ENCODE results near the gene GXYLT1. TPM values are rescaled to one million over a fixed set of nuclear protein-coding genes. Genes with fewer than 3 reads are reported as not detected.

Gene GXYLT1
- total RNA-seq, 4 donors from 2014 or later, result 16.5 to 26.6 (median 20.6) TPM

- intact Hi-C loops (cut with DNase I), result no loop called here
- no peak overlapping the region for H3K27ac ChIP-seq
- H3K4me3 ChIP-seq (replicated peaks in 1 of 3), result no peak overlapping the region
- WGBS, 2 donors, result 58 to 80% methylated on average over 2 of the region's 2 CpGs
- H3K36me3 ChIP-seq, result no peaks in the 10 kb centered on the region
- no peaks in the 10 kb centered on the region for H3K27me3 ChIP-seq
- peak; percentile 38 for DNase-seq
- TF ChIP-seq, protein P1, sequence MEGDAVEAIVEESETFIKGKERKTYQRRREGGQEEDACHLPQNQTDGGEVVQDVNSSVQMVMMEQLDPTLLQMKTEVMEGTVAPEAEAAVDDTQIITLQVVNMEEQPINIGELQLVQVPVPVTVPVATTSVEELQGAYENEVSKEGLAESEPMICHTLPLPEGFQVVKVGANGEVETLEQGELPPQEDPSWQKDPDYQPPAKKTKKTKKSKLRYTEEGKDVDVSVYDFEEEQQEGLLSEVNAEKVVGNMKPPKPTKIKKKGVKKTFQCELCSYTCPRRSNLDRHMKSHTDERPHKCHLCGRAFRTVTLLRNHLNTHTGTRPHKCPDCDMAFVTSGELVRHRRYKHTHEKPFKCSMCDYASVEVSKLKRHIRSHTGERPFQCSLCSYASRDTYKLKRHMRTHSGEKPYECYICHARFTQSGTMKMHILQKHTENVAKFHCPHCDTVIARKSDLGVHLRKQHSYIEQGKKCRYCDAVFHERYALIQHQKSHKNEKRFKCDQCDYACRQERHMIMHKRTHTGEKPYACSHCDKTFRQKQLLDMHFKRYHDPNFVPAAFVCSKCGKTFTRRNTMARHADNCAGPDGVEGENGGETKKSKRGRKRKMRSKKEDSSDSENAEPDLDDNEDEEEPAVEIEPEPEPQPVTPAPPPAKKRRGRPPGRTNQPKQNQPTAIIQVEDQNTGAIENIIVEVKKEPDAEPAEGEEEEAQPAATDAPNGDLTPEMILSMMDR (IDR thresholded peaks at IDR 0.05), result no peak
- TF ChIP-seq POLR2A (IDR thresholded peaks at IDR 0.05), result no peak
- no peaks in the 10 kb centered on the region for H3K9me3 ChIP-seq
- H3K4me1 ChIP-seq, result no peaks in the 10 kb centered on the region
Measured at GRCh38 chr12:42187799-42188198, 43.1 kb upstream of the GXYLT1 start.

- Histone ChIP-seq H3K27me3 (no peaks in the 10 kb centered on the region), H3K36me3 (no peaks in the 10 kb centered on the region), H3K27ac (no peak overlapping the region), H3K4me1 (no peaks in the 10 kb centered on the region), H3K4me3 (replicated peaks in 1 of 3) (no peak overlapping the region), H3K9me3 (no peaks in the 10 kb centered on the region)
- DNase-seq, result no peak
- intact Hi-C loops (cut with DNase I), result no loop called here
- TF ChIP-seq, protein P1 (IDR thresholded peaks at IDR 0.05), result no peak
- no peak for TF ChIP-seq POLR2A (IDR thresholded peaks at IDR 0.05)
- WGBS, 2 donors, result 90 to 95% methylated on average over 2 of the region's 2 CpGs
Measured at GRCh38 chr12:42186793-42187192, 42.1 kb upstream of the GXYLT1 start.

DNA sequence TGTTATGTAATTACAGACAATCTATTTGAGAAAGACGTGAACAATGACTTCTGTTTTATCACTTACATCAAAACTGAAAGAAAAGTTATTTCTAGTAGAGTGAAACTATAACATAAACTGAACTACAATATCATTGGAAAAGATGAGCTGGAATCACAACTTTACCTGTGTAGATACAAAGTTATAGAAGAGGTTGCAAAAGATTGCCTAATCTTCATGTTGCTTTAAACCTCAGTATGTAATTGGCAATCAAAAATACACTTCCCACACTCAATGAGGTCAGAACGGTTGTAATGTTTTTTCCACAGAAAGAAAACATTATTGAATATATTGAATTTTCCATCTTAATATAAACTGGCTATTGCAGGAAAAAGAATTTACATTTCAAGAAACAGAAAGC, 37.7 kb upstream of the GXYLT1 start:
- no peak for TF ChIP-seq POLR2A (IDR thresholded peaks at IDR 0.05)
- TF ChIP-seq, protein P1 (IDR thresholded peaks at IDR 0.05), result no peak
- 83 to 91% methylated on average over 2 of the region's 2 CpGs for WGBS, 2 donors
- DNase-seq, result no peak
- no peak overlapping the region for H3K27ac ChIP-seq
- H3K27me3 ChIP-seq, result no peaks in the 10 kb centered on the region
- intact Hi-C loops (cut with DNase I), result no loop called here
- H3K4me3 ChIP-seq (replicated peaks in 1 of 3), result no peak overlapping the region
- H3K36me3 ChIP-seq, result no peaks in the 10 kb centered on the region
- peaks cover 0 to 5% of the 10 kb centered on the region in 2 donors for H3K4me1 ChIP-seq
- H3K9me3 ChIP-seq, result no peaks in the 10 kb centered on the region

DNA sequence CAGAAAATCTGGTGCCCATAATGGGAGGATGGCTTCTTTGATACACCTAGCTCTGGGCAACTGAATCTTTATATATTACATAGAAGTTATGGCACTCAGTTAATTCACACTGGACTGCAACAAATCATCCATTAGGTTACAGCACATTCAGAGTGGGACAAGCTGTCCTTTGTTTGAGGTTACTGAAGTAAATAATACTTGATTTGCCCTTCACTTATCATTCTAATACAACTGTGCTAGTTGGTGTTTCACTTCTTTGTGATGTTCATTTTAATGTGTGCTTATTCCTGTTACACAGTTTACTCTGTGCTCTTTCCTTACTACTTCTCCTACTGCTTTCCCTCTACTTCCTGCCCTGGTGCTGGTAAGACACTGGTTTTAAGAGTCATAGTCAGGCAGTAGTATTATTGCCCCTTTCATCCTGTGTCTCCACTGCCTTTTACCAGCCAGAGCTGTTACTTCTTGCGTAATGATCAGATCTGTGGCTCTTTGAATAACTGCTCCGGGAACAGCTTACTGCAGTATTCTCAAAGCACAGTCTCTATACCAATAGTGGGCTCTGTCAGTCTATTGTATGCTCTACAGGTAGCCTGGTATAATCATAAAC, 36.4 kb upstream of the GXYLT1 start:
- H3K36me3 ChIP-seq, result no peaks in the 10 kb centered on the region
- peaks cover 0 to 5% of the 10 kb centered on the region in 2 donors for H3K4me1 ChIP-seq
- no peak overlapping the region for H3K27ac ChIP-seq
- no peak for TF ChIP-seq POLR2A (IDR thresholded peaks at IDR 0.05)
- TF ChIP-seq, protein P1 (IDR thresholded peaks at IDR 0.05), result no peak
- intact Hi-C loops (cut with DNase I), result no loop called here
- WGBS, 2 donors, result 78 to 79% methylated on average over 2 of the region's 2 CpGs
- no peak for DNase-seq
- H3K4me3 ChIP-seq (replicated peaks in 1 of 3), result no peak overlapping the region
- H3K27me3 ChIP-seq, result no peaks in the 10 kb centered on the region
- no peaks in the 10 kb centered on the region for H3K9me3 ChIP-seq

- Histone ChIP-seq H3K27ac (no peak overlapping the region), H3K9me3 (no peaks in the 10 kb centered on the region), H3K4me1 (peaks cover 5 to 6% of the 10 kb centered on the region in 2 donors), H3K27me3 (no peaks in the 10 kb centered on the region), H3K36me3 (no peaks in the 10 kb centered on the region), H3K4me3 (replicated peaks in 1 of 3) (no peak overlapping the region)
- no peak for TF ChIP-seq POLR2A (IDR thresholded peaks at IDR 0.05)
- TF ChIP-seq, protein P1 (IDR thresholded peaks at IDR 0.05), result no peak
- intact Hi-C loops (cut with DNase I), result no loop called here
- DNase-seq, result no peak
- WGBS, 2 donors, result 89 to 90% methylated on average over 2 of the region's 2 CpGs
Measured at GRCh38 chr12:42178101-42178500, 33.4 kb upstream of the GXYLT1 start.
